Measurements from ENCODE around the gene PLCXD1.
"Not testable (repeated sequence)": the region's sequence is repeated elsewhere in the genome, so short reads cannot be mapped to it uniquely, and the experiment has no call there.

Gene PLCXD1

DNA sequence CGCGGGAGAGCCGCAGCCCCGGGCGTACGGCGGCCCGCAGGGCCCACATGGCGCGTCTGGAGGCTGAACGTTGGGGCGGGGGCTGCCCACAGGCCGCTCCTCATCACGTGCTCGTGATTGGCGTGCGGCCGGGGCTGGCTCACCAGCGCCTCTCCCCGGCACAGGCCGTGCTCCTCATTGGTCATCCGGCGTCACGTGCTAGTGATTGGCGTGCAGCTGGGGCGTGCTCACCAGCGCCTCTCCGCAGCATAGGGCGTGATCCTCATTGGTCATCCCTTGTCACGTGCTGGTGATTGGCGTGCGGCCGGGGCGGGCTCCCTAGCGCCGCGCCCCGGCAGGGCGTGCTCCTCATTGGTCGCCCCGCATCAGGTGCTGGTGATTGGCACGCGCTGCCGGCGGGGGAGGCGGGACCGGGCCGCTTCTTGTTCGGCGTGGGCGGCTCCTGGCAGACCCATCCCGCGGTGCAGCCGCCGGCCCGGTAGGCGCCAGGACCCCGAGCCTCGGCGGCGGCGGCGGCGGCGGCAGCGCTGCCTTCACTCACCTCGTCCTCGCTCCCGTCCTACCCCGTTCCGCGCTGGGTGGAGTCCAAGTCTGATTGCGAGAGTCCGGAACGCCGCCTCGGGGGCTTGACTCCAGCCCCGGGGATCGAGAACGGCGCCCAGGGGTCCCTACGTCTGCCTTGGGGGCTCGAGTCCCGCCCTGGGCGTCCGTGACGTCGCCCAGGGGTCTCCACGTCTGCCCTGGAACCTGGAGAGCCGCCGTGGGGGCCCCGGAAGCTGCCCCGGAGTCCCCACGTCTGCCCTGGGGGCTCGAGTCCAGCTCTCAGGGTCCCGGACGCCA lies 37.8 kb downstream of the PLCXD1 start, which contains the start of gene GTPBP6:
Gene GTPBP6, minus strand, starts transcription at position 58 of the 840 bp plus-strand sequence. Its CDS starts 9 bp downstream, at position 49.
- DNase-seq (ENCODE audit: low read depth), result peak; percentile 100
- peak within 1 kb of the TSS; percentile 93 for H3K4me3 ChIP-seq (ENCODE audit: low read depth, low read length)
- TF ChIP-seq, protein P1, sequence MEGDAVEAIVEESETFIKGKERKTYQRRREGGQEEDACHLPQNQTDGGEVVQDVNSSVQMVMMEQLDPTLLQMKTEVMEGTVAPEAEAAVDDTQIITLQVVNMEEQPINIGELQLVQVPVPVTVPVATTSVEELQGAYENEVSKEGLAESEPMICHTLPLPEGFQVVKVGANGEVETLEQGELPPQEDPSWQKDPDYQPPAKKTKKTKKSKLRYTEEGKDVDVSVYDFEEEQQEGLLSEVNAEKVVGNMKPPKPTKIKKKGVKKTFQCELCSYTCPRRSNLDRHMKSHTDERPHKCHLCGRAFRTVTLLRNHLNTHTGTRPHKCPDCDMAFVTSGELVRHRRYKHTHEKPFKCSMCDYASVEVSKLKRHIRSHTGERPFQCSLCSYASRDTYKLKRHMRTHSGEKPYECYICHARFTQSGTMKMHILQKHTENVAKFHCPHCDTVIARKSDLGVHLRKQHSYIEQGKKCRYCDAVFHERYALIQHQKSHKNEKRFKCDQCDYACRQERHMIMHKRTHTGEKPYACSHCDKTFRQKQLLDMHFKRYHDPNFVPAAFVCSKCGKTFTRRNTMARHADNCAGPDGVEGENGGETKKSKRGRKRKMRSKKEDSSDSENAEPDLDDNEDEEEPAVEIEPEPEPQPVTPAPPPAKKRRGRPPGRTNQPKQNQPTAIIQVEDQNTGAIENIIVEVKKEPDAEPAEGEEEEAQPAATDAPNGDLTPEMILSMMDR (conservative IDR thresholded peaks at IDR 0.05; ENCODE audit: low read depth, low read length), result peak; percentile 23

DNA sequence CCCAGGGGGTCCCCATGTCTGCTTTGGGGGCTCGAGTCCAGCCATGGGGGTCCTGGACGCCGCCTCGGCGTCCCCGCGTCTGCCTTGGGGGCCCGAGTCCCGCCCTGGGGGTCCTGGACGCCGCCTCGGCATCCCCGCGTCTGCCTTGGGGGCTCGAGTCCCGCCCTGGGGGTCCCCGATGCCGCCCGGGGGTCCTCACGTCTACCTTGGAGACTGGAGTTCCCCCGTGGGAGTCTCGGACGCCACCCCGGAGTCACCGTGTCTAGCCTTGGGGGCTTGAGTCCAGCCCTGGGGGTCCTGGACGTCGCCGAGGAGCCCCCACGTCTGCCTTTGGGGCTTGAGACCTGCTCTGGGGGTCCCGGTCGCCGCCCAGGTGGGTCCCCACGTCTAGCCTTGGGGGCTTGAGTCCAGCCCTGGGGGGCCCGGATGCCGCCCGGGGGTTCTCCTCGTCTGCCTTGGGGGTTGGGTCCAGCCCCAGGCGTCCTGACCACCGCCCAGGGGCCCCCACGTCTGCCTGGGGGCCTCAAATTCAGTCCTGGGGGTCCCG lies 38.5 kb downstream of the PLCXD1 start:
- peak overlapping the region; percentile 93 for H3K4me3 ChIP-seq (ENCODE audit: low read depth, low read length)
- no peak for DNase-seq (ENCODE audit: low read depth)
- TF ChIP-seq, protein P1 (conservative IDR thresholded peaks at IDR 0.05; ENCODE audit: low read depth, low read length), result no peak

DNA sequence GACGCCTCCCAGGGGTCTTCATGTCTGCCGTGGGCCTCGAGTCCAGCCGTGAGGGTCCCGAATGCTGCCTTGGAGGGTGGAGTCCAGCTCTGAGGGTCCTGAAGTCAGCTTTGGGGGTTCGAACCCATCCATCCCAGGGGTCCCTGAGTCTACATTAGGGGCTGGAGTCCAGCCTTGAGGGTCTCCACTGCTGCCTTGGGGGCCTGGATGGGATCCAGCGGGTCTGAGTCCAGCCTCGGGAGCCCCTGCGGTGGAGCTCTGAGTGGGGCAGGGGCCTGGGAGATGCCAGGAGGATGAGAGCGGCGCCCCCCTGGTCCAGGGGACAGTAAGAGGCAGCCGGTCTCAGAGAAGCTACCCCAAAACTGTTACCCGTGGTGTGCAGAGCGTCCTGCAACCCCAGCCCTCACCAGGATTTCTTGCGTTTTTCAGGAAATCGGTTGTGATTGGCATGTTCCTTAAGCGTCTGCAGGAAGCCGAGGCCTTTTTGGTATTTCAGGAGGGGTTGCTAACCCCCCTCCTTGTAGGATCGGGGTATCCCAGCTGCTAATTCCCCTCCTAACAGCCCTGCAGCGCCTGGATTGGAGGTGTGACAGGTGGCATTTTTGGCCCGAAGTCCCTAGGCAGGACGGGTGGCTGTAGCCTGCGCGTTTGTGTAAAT lies 39.1 kb downstream of the PLCXD1 start:
- TF ChIP-seq, protein P1 (conservative IDR thresholded peaks at IDR 0.05; ENCODE audit: low read depth, low read length), result no peak
- peak; percentile 38 for DNase-seq (ENCODE audit: low read depth)
- H3K4me3 ChIP-seq (ENCODE audit: low read depth, low read length), result peak overlapping the region; percentile 93

DNA sequence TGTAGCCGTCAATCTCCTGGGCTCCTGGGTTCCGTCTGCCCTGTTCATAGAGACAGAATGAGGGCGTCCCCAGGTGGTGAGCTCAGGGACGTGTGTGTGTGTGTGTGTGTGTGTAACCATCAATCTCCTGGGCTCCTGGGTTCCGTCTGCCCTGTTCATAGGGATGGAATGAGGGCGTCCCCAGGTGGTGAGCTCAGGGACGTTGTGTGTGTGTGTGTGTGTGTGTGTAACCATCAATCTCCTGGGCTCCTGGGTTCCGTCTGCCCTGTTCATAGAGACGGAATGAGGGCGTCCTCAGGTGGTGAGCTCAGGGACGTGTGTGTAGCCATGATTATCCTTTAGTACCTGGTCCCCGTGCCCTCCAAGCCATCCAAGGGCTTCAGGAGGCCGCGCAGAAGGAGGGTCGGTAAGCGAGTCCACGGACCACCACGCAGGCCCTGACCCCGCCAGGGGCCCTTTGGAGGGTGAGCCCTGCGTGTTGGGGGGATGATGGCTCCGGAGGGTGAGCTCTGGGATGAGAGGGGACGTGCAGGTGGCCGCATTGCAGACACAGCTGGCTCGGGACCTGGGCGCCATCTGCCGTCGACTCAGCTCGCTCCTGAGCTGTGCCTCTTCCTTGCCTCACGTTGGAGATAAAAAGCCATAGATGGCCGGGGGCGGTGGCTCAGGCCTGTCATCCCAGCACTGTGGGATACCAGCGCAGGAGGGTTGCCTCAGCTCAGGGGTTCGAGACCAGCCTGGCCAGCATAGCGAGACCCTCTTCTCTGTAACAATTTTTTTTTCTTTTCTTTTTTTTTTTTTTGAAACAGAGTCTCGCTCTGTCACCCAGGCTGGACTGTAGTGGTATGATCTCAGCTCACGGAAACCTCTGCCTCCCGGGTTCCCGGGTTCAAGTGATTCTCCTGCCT lies 42.8 kb downstream of the PLCXD1 start:
- peak; percentile 89 for DNase-seq (ENCODE audit: low read depth)
- H3K4me3 ChIP-seq (ENCODE audit: low read depth, low read length), result no peak overlapping the region
- TF ChIP-seq, protein P1 (conservative IDR thresholded peaks at IDR 0.05; ENCODE audit: low read depth, low read length), result peak; percentile 2

DNA sequence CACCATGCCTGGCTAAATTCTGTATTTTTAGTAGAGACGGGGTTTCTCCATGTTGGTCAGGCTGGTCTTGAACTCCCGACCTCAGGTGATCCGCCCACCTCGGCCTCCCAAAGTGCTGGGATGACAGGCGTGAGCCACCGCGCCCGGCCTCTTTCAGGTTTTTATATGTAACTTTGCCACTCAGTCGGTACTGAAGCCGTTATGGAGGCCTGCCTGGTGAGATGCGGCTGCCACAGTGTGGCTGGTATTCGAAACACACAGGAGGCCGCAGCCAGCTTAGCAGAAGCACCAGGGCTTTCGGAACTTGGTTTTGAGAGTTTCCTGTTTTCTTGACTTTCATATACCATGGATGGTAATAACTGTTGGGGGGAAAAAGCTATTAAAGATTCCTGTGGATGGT lies 43.5 kb downstream of the PLCXD1 start:
- not testable (repeated sequence) for H3K4me3 ChIP-seq (ENCODE audit: low read depth, low read length); DNase-seq (ENCODE audit: low read depth)

DNA sequence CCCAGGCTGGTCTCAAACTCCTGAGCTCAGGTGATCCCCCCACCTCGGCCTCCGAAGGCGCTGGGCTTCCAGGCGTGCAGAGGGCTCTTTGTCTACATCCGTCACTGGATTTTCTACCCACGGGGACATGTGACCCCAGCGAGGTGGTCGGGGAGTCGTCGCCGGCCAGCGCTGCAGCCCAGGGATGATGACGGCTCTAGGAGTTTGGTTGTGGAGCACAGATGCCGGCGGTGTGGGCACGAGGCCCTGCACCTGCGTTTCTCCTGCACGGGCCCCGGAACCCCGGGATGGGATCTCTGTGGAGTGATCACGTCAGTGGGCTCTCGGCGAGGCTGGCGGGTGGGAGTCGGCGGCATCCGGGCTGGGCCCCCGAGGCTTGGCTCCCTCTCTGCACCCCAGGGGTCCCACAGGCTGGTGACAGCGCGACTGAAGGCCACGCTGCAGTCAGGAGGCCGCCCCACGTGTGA lies 46.5 kb downstream of the PLCXD1 start:
- DNase-seq (ENCODE audit: low read depth), result no peak
- H3K4me3 ChIP-seq (ENCODE audit: low read depth, low read length), result no peak overlapping the region
- TF ChIP-seq, protein P1 (conservative IDR thresholded peaks at IDR 0.05; ENCODE audit: low read depth, low read length), result no peak

Measured in choroid plexus epithelial cell (primary cell).